ELR (cell line): ENCODE data around the gene ZNF680.
"Not testable (repeated sequence)": the region's sequence is repeated elsewhere in the genome, so short reads cannot be mapped to it uniquely, and the experiment has no call there.

ENCODE experiments used
- DNase-seq: peaks from one replicate; pipeline ENCODE4 v3.0.0-alpha.2; 2015; ENCODE audit warnings: low read depth

ZNF680 gene

GRCh38 chr7:64562626-64563278, at the start of gene ZNF680:
ZNF680 (minus strand) TSS chr7:64563071; CDS start chr7:64562954, 117 bp downstream.
- peak; percentile 94 for DNase-seq

- DNase-seq, result no peak
These were observed 49.6 kb upstream of the ZNF680 start for GRCh38 chr7:64612452-64612851.

GRCh38 chr7:64611717-64612116, 48.8 kb upstream of the ZNF680 start:
- DNase-seq, result no peak

- no peak for DNase-seq
These were observed 48.1 kb upstream of the ZNF680 start for GRCh38 chr7:64610997-64611396.

GRCh38 chr7:64608116-64608910, 45.4 kb upstream of the ZNF680 start:
- no peak for DNase-seq

- DNase-seq, result no peak
These were observed 43.5 kb upstream of the ZNF680 start for GRCh38 chr7:64606385-64606784.

GRCh38 chr7:64603271-64603670, 40.4 kb upstream of the ZNF680 start:
- DNase-seq, result no peak

- no peak for DNase-seq
These were observed 39.6 kb upstream of the ZNF680 start for GRCh38 chr7:64602518-64602917.

- DNase-seq, result no peak
These were observed 39.2 kb upstream of the ZNF680 start for GRCh38 chr7:64602086-64602485.

GRCh38 chr7:64599359-64599758, 36.5 kb upstream of the ZNF680 start:
- no peak for DNase-seq

GRCh38 chr7:64590971-64591370, 28.1 kb upstream of the ZNF680 start:
- no peak for DNase-seq

- no peak for DNase-seq
These were observed 19.3 kb upstream of the ZNF680 start for GRCh38 chr7:64581926-64582894.

- no peak for DNase-seq
These were observed 18.5 kb upstream of the ZNF680 start for GRCh38 chr7:64581391-64581790.

- DNase-seq, result no peak
These were observed 11.7 kb upstream of the ZNF680 start for GRCh38 chr7:64574540-64575099.

GRCh38 chr7:64570284-64570605, 7.4 kb upstream of the ZNF680 start:
- not testable (repeated sequence) for DNase-seq

- DNase-seq, result not testable (repeated sequence)
These were observed 6.8 kb upstream of the ZNF680 start for GRCh38 chr7:64569372-64570283.

- peak; percentile 13 for DNase-seq
These were observed 630 bp downstream of the ZNF680 start for GRCh38 chr7:64562256-64562625.

- no peak for DNase-seq
These were observed 3.7 kb downstream of the ZNF680 start for GRCh38 chr7:64559206-64559605.

- DNase-seq, result no peak
These were observed 4.1 kb downstream of the ZNF680 start for GRCh38 chr7:64558781-64559180.

- DNase-seq, result no peak
These were observed 4.6 kb downstream of the ZNF680 start for GRCh38 chr7:64558323-64558705.
